NCI-H2196 treated with DMSO at 0.1 percent for 48 hours (cell line): ENCODE measurements around the gene YWHAQ.
"Not testable (repeated sequence)": the region's sequence is repeated elsewhere in the genome, so short reads cannot be mapped to it uniquely, and the experiment has no call there.

Source experiments
- DNase-seq: peaks from one replicate; lab custom pipeline; 2025; ENCODE audit not compliant: unreplicated experiment; lab: John Stamatoyannopoulos, UW

The YWHAQ gene

DNA sequence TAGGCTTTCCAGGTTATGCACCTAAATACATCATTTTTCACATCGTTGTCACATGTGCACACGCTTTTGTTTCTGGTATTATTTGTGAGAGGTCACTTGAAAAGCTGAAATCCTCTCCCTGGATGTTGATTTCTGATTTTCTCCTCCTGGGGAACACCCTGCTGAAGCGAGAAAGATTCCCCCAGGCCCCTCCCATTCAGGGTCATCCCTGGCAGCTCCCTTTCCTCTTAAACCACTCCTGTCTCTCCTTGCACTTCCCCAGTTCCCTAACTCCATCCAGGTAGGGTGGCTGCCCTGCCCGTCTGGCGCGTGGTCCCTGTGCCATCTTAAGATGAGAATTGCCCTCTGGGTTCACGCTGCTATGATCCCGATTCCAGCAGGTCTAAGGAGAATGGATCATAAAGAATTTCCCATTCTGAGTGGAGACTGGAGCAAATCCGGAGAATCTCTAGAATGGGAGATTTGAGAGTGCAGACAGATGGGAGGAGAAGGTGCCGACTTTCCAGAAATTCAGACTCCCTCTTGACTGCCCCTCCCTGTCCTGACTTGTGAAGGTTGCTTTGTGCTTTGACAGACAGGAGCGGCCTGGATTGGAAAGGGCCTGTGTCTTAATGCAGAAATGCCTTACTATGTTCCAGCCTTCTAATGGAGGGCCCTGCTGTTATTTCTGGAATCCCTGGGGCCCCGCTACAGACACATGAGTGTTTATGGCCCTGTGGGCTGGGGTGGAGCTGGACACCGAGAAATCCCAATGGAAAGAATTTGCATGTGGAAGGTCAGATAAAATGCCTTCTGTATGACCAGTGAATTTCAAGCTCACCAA lies 1.3 kb upstream of the YWHAQ start:
- DNase-seq = no peak

DNA sequence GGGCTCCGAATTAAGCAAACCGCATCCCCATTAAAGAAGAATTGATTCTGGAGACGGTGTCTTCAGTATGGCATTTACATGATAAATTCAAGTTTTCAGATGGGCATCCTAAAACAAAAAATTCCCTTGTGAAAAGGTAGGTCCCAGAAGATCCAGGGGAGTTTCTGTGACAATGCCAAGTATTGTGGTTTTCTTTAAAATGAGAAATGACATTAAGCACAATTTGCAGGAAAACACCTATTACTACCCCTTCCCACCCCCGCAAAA lies 689 bp upstream of the YWHAQ start:
- no peak for DNase-seq

DNA sequence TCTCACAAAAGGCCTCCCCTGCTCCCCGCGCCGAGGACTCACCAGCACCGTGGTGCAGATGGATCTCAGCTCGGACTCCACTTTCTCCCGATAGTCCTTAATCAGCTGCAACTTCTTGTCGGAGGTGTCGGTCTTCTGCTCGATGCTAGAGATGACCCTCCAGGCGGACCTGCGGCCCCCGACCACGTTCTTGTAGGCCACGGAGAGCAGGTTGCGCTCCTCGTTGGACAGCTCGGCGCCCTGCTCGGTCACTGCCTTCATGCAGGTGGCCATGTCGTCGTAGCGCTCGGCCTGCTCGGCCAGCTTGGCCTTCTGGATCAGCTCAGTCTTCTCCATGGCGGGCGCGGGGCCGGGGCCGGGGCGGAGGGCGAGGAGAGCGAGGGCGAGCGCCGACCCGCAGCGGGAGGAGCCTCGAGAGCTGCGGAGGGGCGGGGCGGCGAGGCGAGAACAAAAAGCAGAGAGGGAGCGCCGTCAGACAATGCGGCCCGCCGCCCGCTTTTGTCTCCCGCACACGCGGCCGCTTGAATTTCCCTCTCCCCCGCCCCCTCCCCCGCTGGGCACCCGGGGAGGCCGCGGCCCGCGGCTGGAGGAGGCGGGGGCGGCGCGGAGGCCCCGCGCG lies 571 bp downstream of the YWHAQ start:
- DNase-seq = peak; percentile 31

DNA sequence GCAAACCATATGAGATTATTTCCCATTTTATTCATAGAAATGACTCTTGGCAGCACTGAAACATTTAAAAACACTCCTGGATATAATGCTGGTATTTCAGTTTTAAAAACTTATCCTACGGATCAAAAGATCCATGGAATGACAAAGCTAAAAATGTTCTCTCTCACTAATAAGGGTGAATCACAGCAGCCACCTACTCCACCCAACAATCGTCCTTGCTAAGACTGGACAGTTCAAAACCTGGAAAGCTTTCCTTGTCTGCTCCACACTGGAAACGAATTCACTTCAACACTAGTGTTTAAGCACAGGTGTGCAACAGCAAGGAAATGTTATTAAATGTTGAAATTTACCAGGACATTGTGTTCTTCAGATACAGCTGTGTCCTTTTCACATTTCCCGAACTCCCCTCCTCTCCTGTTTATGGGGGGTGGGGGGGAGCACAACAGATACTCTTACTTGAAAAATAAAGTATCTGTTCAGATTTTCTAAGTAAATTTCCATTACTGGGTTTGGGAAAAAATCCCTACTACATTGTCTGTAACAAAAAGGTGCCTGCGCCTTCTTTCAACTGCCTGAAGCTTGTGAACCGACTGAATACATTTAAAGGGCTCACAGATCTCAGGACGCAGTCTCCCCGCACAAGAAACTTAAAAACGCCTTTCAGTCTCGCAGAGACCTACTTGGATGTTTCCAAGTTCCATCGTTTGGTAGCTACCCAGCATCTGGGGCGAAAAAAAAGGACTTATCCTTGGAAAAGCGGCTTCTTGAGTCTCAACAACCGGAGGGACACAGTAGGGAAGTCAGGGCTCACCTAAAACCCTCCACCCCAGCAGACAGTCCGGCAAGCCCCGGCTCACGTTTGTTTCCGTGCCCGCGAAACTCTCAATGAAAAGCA lies 1.3 kb downstream of the YWHAQ start:
- no peak for DNase-seq

DNA sequence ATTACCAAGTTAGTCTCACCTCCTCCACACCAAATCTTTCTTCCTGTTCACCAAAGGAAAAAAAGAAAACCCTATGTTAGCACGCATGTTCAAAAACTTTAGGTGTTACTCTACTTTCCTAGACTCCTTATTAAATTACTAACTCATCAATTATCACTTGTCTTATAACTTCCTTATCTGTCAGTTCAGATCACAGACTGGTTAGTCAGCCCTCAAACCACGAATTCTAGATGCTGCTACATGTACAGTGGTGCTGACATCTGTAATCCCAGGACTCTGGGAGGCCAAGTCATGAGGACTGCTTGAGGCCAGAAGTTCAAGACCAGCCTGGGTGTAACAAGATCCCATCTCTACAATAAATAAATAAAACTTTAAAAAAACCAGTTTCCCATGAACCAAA lies 3.5 kb downstream of the YWHAQ start:
- no peak for DNase-seq

DNA sequence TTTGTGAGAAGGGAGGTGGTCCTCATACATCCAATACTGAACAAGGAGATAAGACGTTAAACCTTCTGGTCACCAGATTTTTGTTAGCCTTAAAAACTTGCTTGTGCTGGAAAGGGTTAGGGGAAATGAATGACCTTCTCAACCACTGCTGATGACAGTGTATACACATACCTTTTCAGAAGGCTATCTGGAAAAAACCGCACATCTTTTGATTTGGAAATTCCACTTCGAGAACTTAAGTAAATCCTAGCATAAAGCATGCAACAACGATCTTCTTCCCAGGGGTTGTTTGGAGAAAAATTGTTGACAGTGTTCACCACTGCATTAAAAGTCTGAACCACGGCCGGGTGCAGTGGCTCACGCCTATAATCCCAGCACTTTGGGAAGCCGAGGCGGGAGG lies 7.6 kb downstream of the YWHAQ start:
- no peak for DNase-seq

DNA sequence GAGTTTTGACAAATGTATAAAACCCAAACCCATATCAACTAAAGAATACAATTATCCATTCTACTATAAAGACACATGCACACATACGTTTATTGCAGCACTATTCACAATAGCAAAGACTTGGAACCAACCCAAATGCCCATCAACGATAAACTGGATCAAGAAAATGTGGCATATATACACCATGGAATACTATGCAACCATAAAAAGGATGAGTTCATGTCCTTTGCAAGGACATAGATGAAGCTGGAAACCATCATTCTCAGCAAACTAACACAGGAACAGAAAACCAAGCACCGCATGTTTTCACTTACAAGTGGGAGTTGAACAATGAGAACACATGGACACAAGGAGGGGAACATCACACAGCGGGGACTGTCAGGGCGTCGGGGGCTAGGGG lies 9.1 kb downstream of the YWHAQ start:
- not testable (repeated sequence) for DNase-seq

DNA sequence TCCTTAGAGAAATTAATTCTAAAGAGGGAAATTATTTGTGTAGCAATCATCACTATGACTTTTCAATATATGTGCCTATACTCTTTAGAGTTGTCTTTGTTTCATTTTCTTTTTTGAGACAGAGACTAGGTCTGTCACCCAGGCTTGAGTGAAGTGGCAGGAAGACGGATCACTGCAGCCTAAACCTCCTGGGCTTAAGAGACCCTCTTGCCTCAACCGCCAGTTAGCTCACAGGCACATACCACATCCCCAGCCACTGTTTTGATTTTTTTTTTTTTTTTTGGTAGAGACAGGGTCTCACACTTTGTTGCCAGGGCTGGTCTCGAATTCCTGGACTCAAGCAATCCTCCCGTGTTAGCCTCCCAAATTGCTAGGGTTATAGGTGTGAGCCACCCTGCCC lies 12.4 kb downstream of the YWHAQ start:
- DNase-seq = no peak

DNA sequence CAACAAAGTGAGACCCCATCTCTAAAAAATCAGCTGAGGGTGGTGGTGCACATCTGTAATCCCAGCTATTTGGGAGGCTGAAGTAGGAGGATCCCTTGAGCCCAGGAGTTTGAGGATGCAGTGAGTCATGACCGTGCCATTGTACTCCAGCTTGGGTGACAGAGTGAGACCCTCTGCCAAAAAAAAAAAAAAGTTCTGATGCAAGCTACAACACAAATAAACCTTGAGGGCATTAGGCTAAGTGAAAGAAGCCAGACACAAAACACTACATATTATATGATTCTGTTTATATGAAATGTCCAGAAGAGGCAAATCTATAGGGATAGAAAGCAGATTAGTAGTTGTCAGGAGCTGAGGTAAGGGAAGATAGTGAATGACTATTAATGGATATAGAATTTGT lies 13.0 kb downstream of the YWHAQ start:
- no peak for DNase-seq

DNA sequence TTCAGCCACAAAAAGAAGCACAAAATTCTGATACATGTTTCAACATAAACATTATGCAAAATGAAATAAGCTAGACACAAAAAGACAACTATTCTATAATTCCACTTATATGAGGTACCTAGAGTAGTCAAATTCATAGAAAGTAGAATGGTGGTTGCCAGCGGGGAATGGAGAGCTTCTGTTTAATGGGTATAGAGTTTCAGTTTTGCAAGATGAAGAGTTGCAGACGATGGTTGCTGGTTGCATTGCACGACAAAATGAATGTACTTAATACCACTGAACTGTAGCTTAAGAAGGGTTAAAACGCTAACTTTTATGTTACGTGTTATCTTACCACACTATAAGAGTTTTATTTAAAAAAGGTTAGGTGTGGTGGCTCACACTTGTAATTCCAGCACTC lies 13.5 kb downstream of the YWHAQ start:
- DNase-seq = no peak

DNA sequence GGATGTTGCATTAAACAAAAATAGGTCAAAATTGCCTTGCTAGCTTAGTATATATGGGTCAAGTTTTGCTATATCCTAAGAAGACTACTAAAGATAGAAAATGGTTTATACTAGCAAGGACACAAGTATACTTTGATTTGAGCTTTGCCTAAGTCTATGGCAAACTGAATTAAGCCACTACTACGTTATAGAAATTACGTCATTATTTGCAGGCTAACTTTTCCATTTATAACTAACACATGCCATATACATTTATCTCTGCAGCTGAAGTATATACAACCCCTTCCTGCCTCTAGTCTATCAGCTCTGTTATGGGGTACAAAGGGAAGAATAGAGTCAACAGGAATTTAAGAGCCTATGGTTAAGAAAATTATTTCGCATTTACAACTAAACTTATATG lies 16.2 kb downstream of the YWHAQ start:
- no peak for DNase-seq

DNA sequence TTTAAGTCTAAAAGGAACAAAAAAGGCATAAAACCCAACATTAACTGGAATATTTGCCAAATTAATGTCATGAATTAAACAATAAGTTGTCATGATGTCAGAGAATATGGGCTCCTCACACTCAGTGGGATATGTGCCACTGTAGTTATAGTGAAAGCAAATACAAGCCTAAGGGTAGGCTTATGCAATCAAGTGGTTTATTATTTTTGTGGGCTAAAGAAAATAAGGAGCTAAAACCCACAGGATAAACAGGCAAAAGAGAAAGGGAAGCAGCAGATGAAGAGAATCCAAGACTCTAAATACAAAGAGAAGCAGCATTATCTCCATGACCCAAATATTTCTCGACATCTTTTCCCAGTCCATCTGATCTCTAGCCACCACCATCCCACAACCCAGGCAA lies 17.5 kb downstream of the YWHAQ start:
- no peak for DNase-seq

DNA sequence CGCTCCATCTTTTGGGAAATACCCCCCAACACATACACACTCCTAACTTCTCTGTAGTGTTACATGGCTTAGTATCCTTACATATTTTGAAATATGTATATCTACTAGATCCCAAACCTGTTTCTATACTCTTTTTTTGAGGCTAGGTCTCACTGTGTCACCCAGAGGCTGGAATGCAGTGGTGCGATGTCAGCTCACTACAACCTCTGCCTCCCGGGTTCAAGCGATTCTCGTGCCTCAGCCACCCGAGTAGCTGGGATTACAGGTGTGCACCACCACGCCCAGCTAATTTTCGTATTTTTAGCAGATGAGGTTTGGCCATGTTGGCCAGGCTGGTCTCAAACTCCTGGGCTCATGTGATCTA lies 19.3 kb downstream of the YWHAQ start:
- DNase-seq = not testable (repeated sequence)

DNA sequence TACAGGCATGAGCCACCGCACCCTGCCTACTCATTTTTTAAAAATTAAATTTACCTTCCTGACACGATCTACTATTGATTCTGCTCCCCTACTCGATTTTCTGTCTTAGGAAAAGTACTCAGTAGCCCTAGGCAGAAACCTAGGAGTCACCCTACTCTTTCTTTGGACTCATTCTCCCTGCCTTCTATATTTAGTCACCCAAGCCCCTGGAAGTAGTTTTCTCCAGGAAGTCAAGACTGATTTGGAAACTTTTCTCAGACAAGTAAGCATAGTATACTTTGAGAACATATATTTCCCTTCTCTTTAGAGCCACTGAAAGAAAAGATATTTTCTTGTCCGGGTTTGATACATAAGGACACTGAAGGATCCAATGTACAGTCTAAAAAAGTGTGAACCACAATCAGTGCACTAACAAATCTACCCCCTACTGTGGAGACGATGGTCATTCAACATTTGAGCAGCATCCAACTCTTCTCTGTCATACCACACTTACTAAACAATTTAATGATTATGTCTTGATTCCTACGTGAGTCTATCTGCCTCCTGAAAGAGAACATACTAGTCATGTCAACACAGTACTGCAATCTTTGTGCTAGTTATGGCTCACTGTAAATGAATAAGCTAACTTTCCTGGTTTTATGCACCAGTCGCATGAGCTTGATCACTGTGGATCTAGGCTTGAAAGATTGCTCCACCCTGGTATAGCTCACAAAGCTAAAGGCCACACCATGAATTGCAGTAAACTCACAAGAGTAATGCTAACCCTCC lies 19.8 kb downstream of the YWHAQ start:
- DNase-seq = no peak

DNA sequence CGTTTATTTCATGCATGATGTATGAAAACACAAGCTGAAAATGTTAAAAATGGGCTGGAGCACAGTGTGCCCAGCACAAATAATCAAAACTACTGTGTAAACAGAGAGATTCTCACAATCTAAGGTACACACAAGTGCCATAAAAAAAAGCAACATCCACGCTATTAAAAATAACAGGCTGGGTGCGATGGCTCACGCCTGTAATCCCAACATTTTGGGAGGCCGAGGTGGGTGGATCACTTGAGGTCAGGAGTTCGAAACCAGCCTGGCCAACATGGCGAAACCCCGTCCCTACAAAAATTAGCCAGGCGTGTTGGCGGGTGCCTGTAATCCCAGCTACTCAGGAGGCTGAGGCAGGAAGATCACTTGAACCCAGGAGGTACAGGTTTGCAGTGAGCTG lies 22.3 kb downstream of the YWHAQ start:
- DNase-seq = not testable (repeated sequence)

DNA sequence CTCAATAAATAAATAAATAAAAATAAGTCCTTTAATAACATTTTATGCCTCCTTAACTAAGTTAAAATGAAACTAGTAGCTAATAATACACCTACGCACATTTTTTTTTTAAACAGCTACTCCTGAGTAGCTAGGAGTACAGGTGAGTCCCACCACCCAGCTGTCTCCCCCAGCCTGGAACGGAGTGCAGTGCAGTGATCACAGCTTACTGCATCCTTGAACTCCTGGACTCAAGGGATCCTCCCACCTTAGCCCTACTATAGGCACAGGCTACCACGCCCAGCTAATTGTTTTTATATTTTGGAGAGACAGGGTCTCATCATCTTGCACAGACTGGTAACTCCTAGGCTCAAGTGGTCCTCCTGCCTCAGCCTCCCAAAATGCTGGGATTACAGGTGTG lies 28.4 kb downstream of the YWHAQ start:
- DNase-seq = no peak

DNA sequence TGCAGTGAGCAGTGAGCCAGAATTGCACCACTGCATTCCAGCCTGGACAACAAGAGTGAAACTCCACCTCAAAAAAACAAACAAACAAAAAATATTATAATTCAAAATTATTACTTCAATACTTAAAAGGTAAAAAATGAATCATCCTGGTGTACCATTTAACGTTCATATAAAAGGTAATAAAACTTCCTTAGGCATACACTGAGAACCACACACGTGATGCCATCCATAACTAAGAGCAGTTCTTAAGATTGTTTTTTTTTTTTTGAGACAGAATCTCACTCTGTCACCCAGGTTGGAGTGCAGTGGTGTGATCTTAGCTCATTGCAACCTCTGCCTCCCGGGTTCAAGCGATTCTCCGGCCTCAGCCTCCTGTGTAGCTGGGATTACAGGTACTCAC lies 29.4 kb downstream of the YWHAQ start:
- no peak for DNase-seq

DNA sequence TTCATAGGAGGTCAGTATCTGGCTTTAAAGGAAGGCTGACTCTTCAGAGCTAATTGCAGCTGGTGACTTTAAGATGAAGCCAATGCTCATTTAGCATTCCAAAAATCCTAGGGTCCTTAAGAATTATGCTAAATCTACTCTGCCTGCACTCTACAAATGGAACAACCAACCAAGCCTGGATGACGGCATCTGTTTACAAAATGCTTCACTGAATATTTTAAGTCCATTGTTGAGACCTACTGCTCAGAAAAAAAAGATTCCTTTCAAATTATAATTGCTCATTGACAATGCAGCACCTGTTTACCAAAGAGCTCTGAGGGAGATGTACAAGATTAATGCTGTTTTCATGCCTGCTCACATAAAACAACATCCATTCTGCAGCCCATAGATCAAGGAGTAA lies 31.4 kb downstream of the YWHAQ start:
- no peak for DNase-seq

DNA sequence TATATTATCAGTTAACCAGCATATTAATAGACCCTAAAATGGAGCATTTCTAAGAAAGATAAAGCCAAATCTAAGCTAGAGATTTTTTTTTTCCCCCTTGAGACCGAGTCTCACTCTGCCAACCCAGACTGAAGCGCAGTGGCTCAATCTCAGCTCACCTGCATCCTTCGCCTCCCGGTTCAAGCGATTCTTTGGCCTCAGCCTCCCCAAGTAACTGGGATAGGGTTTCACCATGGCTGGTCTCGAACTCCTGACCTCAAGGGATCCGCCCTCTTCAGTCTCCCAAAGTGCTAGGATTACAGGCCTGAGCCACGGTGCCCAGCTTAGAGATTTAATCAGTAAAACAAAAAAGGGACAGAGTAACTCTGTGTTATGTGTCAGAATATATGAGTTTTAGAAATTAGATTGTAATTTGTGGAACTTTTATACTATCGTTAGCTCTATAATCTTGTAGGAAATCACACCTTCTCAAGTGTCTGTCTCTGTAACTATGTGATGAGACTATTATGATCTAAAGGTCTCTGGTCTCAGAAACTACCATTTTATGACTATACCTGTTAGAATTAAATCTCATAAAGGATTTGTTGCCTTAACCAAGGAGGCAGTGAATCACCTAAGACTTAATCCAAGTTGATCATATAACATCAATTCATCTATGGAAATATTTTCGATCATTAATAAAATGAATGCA lies 34.0 kb downstream of the YWHAQ start:
- no peak for DNase-seq

DNA sequence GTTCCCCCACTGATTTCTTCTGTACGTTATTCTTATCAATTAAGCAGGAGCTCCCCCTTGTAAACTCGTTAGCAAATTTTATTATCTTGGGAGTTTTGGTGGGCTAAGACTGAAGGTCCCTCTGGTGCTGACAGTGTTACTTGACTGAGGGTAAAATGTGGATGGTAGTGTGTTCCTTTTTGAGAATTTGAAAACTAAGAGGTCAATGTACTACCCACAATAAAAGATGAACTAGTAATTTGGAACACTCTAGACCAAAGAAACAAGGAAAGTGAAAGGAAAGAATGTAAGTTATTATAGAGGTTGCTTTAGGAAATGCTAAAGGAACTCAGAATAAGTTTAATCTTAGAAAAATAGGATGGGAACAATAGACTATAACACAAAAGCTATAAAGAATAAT lies 35.1 kb downstream of the YWHAQ start:
- DNase-seq = no peak

DNA sequence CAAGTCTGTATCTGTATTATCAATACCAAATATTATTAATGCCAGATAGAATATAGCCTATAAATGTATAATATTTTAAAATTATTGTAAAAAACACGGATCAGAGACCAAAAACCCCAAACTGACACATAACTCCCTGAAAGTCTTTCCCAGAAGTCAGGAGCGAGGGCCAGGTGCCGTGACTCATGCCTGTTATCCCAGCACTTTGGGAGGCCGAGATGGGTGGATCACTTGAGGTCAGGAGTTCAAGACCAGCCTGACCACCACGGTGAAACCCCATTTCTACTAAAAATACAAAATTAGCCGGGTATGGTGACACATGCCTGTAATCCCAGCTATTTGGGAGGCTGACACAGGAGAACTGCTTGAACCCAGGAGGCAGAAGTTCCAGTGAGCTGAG lies 35.5 kb downstream of the YWHAQ start:
- DNase-seq = not testable (repeated sequence)
